Cerebellar nuclear complex (tissue), 1 donor: ENCODE data around the gene TM2D1.
"Not testable (repeated sequence)": the region's sequence is repeated elsewhere in the genome, so short reads cannot be mapped to it uniquely, and the experiment has no call there.

Source experiments
- DNase-seq, 2 experiments: peaks; one replicate each; lab custom pipeline; 2025; lab: John Stamatoyannopoulos, UW

TM2D1 gene

DNA sequence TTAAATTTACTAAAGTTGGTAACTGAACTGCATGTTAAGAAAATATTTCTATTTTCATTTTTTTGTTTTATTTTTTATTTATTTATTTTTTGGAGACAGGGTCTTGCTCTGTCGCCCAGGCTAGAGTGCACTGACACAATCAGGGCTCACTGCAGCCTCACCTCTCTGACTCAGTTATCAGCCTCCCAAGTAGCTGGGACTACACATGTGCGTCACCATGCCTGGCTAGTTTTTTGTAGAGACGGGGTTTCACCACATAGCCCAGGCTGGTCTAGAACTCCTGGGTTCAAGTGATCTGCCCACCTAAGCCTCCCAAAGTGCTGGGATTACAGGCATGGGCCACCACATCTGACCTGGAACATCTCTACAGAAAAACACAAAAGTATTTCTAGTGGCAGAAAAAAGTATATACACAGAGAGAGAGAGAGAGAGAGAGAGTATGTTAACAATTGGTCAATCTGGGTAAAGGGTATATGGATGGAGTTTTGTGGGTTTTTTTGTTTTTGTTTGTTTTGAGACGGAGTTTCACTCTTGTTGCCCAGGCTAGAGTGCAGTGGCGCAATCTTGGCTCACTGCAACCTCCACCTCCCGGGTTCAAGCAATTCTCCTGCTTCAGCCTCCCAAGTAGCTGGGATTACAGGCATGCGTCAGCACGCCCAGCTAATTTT, 5.8 kb downstream of the TM2D1 start:
- not testable (repeated sequence) for DNase-seq

DNA sequence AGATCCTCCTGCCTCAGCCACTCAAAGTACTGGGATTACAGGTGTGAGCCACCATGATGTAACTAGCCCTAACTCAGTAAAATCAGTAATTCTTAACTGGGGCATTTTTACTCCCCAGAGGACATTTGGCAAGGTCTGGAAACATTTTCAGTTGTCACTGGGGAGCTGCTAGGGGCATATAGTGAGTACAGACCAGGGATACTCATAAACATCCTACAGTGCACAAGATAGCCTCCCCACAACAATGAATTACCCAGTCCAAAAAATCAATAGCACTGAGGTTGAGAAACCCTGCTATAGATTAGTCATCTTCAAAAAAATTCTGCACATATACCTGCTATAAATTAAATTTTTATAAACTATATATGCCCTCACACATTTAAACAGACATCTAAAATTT, 13.0 kb downstream of the TM2D1 start:
- DNase-seq = no peak

- not testable (repeated sequence) for DNase-seq
These were observed 13.7 kb downstream of the TM2D1 start for GRCh38 chr1:61711257-61711656.

DNA sequence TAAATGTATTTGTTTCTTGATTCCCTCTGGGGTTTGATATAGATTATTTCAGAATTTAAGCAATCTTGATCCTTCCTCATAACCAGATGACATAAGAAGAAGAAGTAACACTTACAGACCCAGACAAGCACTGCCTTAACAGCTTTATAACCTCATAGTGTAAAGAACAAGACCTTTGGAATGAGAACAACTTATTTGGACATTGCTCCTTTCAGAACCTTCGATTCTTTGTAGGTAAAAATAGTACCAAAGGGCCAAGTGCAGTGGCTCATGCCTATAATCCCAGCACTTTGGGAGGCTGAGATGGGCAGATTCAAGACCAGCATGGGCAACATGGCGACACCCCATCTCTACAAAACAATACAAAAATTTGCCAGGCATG, 15.0 kb downstream of the TM2D1 start:
- DNase-seq = no peak

DNA sequence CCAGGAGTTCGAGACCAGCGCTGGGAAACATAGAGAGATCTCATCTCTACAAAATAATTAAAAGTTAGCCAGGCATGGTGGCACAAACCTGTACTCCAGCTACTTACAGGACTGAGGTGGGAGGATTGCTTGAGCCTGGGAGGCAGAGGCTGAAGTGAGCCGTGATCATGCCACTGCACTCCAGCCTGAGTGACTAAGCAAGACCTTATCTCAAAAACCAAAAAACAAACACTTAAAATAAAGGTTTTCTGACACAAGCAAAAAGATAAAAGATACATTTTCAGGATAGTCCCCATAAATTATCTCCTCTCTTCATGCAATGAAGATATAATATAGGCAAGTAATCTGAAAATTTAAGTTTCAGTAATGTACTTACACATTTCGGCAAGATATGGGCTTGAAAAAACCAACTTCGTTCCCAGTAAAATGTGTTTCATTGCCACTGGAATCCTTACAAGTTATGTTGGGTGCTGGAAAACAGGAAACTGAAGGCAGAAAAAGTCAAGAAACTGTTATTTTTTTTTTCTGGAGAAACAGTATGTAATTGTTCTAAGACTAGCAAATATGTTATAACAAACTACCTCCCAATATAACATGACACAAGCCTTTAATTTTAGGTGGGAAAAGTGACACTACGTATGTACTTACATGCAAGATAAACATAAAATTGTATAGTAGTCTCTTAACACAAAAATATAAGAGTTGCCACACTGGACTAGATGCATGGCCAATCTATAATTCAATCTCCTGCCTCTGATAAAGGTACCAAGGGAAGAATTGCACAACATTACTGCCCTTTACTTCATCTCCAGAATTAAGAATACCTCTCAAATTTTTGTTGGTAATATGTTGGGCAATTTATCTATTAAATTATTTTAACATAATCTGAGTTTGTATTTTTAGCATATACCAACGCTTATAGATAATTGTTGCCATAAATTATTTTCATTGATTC, 15.7 kb downstream of the TM2D1 start:
- DNase-seq = no peak

DNA sequence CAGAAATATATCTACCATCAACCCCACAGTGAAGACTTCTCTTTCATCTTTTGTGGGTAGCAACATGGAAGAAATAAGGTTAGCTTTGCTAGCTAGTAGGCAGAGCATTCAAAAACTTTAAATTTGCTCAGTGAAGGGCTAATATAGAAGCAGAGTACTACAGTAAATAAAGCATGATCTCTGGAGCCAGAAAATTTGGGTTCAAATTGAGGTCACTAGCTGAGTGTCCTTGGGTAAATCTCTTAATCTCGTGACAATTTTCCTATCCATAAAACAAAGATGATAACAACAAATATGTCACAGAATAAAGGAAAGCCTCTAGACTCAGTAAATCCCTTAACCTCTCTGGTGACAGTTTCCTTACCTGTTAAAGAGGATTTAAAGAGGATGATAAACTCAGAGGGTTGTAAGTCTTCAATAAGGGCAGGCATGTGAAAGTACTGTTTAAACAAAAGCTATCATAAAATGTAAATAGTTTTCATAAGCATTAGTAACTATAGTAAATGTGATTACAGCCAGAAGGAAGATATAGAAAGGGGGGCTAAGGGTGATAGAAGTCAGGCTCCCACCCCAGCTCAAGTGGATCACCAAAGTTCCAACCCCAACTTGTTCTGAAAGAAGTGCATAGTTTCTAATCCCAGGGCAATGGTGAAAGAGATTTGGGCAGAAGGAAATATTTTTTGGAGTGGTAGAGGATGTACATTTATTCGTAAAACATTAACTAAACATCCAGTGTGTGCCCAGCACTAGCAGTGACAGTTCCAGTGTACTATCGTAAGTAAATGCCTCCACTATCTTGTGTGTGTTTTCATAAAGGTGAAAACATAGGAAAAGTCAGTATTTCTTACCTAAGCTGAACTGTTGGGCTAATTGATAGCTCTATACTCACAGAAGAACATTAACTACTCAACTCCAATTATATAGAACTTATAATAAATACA, 24.8 kb downstream of the TM2D1 start:
- no peak for DNase-seq

GRCh38 chr1:61692155-61692800, 32.7 kb downstream of the TM2D1 start:
- no peak for DNase-seq

- no peak for DNase-seq
These were observed 37.0 kb downstream of the TM2D1 start for GRCh38 chr1:61687901-61688300.

- no peak for DNase-seq
These were observed 42.0 kb downstream of the TM2D1 start for GRCh38 chr1:61682891-61683290.

DNA sequence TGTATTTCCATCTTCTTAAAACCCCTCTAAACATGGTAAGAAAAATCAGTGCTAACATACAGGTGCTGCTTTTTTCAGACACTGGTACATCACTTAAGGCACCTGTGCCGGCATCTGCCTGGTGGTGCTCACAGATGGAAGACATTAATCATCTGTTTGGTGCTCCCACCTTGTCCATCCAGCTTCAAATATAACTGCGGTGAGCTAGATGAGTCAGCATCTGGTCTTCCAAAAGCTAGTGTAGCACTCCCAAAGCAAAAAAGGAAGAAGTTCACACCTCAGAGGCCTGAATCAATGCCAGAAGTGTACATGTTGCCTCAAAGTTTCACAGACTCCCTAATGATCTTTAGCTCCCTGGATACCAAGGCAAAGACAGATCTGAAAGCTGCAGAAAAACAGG, 44.4 kb downstream of the TM2D1 start:
- no peak for DNase-seq

- DNase-seq = not testable (repeated sequence)
These were observed 48.1 kb downstream of the TM2D1 start for GRCh38 chr1:61676881-61677280.

- DNase-seq = no peak
These were observed 50.7 kb downstream of the TM2D1 start for GRCh38 chr1:61674221-61674620.

- no peak for DNase-seq
These were observed 52.6 kb downstream of the TM2D1 start for GRCh38 chr1:61672376-61672775.

DNA sequence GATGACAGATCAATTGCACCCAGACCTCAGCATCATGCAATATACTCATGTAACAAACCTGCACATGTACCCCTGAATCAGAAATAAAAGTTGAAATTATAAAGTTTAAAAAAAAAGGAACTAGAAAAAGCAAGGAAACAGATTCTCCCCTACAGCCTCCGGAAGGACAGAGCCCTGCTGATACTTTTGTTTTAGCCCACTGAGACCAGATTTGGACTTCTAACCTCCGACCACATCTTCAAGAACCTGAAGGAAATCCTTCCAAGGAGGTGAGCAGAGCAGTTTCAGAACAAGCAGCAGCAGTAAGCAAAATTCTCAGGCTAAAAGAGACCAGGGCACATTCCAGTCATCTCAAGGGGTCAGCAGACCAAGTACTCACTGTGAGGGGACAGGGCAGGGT, 54.5 kb downstream of the TM2D1 start:
- DNase-seq = no peak

- no peak for DNase-seq
These were observed 54.9 kb downstream of the TM2D1 start for GRCh38 chr1:61670016-61670415.

GRCh38 chr1:61659061-61659460, 65.9 kb downstream of the TM2D1 start:
- DNase-seq = no peak

GRCh38 chr1:61655453-61655852, 69.5 kb downstream of the TM2D1 start:
- DNase-seq = no peak

DNA sequence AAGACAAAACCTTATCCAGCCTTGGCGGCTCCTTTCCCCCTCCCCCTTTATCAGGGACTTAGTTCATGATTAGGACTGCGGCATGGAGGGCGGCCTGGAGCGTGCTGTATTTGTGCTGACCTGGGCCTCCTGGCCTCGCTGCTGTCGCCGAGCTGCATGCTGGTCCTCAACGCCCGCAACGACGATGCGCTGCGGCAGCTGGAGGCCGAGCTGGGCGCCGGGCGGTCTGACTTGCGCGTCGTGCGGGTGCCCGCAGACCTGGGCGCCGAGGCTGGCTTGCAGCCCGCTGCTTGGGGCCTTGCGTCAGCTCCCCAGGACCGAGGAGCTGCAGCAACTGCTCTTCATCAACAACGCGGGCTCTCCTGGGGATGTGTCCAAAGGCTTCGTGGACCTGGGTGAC, 70.9 kb downstream of the TM2D1 start:
- DNase-seq = no peak

DNA sequence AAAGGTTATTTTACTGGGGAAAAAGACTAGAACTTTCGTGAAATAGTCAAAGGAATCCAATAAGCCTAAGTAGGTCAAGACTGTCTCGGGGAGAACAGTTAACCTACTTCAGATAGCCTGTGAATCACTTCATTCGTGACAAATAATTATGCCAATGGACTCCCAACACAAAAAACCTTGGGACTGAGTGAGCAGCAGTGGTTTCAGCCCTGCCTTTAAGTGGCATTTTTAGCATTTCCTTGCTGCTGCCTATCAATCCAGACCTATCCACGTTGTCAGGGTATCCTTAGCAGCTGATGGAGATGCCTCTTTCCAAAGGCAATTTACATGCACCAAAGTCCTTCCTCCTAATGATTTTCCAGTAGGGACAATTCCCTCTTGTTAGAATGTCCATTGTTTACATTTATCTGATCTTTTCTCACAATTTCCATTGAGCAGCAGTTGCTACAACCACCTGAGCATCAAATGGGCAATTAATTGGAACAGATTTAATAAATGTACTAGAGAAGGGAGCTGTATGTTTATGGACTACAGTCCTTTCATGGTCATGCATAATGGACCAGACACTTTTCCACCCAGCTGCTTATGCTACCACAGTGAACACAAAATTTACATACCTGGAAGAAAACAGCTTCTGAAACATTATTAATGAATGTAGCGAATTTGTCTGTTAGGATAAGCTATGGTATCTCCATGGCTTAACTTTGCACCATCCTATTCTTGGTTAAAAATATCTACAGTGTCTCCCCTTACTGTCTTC, 75.8 kb downstream of the TM2D1 start:
- DNase-seq = no peak

DNA sequence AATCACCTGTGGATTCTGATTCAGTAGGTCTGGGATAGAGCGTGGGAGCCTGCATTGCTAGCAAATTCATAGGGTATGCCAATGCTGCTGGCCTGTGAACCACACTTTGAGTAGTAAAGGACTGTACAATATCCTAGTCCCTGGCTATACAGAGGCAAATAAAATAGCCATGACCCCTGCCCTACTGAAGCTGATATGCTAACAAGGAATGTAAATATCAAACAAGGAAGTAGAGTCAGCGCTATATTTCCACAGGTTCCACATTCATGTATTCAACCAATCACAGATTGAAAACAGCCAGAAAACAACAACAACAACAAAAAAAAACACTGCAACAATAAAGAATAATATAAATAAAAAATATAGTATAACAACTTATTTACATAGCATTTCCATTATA, 77.8 kb downstream of the TM2D1 start:
- DNase-seq = no peak

DNA sequence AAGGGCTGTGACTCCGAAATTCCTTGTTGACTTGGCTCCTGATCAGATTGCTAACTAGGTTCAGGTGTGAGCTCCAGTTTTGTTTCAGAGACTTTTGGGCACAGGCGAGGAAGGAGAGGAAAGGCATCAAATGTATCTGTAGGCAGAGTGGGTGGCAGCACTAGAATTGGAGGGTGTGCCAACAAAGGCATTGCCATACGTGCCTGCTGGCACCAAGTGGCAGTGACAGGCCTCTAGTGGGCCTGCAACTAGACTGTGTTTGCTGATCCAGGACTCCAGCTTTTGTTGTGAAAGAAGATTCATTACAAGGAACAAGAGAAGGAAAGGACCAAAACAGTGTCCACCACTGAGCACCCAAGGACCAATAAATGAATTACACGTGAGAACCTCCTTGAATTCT, 79.5 kb downstream of the TM2D1 start:
- DNase-seq = no peak
